AG04449 (cell line): ENCODE data around the gene CASP10.
A peak's percentile ranks its signal among the peaks of the same experiment; 100 is the strongest.
"Not testable (repeated sequence)": the region's sequence is repeated elsewhere in the genome, so short reads cannot be mapped to it uniquely, and the experiment has no call there.

Source experiments
- CTCF ChIA-PET: fragments of 350-600 bp; formaldehyde crosslinking; extraction: SDS; loops from one replicate; lab custom pipeline; 2021; ENCODE audit warnings: antibody characterized with exemption; lab: Yijun Ruan, JAX
- POLR2A ChIA-PET: fragments of 400-600, 350-600 bp; formaldehyde crosslinking; extraction: SDS; loops from one replicate; lab custom pipeline; 2020; ENCODE audit warnings: antibody characterized with exemption, inconsistent platforms; lab: Yijun Ruan, JAX
- DNase-seq: peaks from one replicate; pipeline ENCODE4 v3.0.0-alpha.2; 2010; ENCODE audit warnings: low read depth, low spot score
- H3K4me3 ChIP-seq: 2 replicates; pipeline ENCODE4 v1.5.1; 2011; ENCODE audit warnings: low read depth, mild to moderate bottlenecking, control low read depth, low read length
- TF ChIP-seq, protein P1 (sequence below): IDR thresholded peaks from one replicate; pipeline ENCODE4 v1.5.1; 2011; ENCODE audit warnings: mild to moderate bottlenecking, moderate library complexity, low read length, control low read depth, inconsistent platforms; ENCODE audit not compliant: insufficient read depth; ENCODE audit errors: missing control alignments

The CASP10 gene

DNA sequence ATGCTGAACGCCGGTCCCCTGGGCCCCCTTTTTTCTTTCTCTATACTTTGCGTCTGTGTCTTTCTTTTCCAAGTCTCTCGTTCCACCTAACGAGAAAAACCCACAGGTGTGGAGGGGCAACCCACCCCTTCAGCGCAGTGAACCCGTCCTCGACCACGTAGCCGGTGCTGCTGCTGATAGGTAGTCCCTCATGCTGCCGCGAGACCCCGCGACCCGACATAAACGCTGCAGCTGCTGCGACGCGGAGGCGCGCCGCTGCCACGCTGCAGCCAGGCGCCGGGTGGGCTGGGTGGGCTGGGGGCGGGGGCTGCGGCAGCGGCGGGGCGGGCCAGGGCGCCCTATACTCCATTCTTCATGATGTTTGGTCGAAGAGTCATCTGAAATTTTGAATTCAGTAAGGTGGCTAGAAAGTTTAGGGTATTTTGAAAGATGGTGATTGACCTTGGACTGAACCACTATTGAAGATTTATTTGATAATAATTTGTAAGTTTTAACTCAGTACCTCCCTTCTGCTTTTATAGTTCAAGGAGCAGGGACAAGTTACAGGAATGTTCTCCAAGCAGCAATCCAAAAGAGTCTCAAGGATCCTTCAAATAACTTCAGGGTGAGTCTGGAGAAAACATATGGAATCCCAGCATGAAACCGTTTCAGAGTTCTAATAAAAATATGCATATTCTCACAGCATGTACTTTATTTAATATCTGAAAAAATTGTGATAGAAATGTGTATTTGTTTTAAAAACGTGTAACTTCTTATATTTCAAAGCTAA is 42.9 kb upstream of the CASP10 start:
- DNase-seq, result no peak
- TF ChIP-seq, protein P1, sequence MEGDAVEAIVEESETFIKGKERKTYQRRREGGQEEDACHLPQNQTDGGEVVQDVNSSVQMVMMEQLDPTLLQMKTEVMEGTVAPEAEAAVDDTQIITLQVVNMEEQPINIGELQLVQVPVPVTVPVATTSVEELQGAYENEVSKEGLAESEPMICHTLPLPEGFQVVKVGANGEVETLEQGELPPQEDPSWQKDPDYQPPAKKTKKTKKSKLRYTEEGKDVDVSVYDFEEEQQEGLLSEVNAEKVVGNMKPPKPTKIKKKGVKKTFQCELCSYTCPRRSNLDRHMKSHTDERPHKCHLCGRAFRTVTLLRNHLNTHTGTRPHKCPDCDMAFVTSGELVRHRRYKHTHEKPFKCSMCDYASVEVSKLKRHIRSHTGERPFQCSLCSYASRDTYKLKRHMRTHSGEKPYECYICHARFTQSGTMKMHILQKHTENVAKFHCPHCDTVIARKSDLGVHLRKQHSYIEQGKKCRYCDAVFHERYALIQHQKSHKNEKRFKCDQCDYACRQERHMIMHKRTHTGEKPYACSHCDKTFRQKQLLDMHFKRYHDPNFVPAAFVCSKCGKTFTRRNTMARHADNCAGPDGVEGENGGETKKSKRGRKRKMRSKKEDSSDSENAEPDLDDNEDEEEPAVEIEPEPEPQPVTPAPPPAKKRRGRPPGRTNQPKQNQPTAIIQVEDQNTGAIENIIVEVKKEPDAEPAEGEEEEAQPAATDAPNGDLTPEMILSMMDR, result no peak
- no peak overlapping the region for H3K4me3 ChIP-seq
- POLR2A ChIA-PET, result no interaction called here
- CTCF ChIA-PET, result interaction anchor here (1.4 kb wide), 1 partner anchor 7 kb away, joined by 4 read pairs; no protein-coding TSS in a partner anchor

DNA sequence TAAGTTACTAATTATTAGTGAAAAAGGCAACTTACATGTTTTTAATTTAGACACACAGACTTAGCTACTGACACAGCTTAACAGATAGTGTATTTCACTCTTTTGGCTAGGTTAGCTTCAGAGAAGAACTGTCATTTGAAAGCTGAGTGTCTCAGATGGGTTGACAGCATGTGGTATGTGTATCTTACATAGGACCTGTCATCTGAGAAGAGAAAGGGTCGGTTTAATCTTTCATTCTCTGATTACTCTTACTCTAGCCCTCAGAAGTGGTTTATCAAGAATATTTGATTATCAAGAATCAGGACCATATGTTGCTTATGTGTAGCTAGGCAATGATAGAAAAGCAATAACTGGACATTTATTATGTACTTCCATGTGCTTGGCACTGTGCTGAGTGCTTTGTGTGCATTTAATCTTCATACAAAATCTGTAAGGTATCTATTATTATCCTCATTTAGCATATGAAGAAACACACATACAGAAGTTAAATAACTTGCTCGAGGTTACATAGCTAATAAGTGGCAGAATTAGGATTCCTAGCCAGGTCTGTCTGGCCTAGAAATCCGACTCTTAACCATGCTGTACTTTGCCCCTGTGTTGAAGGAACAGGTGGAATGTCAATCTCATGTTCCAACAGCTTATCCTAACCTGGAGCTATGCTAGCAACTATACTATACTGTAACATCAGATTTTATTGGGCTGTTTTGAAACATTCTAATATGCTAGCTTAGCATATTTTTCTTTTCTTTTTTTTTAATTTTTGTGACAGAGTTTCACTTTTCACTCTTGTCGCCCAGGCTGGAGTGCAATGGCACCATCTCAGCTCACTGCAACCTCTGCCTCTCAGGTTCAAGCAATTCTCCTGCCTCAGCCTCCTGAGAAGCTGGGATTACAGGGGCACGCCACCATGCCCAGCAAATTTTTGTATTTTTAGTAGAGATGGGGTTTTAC is 38.6 kb upstream of the CASP10 start:
- TF ChIP-seq, protein P1, result no peak
- ChIA-PET CTCF (interaction anchor here (1.7 to 2.6 kb wide), 3 partner anchors 14 to 237 kb away, joined by 3 to 15 read pairs (median 11); no protein-coding TSS in a partner anchor), POLR2A (interaction anchor here (0.9 kb wide), 2 partner anchors 8 to 15 kb away, joined by 3 read pairs; no protein-coding TSS in a partner anchor)
- no peak for DNase-seq
- no peak overlapping the region for H3K4me3 ChIP-seq

DNA sequence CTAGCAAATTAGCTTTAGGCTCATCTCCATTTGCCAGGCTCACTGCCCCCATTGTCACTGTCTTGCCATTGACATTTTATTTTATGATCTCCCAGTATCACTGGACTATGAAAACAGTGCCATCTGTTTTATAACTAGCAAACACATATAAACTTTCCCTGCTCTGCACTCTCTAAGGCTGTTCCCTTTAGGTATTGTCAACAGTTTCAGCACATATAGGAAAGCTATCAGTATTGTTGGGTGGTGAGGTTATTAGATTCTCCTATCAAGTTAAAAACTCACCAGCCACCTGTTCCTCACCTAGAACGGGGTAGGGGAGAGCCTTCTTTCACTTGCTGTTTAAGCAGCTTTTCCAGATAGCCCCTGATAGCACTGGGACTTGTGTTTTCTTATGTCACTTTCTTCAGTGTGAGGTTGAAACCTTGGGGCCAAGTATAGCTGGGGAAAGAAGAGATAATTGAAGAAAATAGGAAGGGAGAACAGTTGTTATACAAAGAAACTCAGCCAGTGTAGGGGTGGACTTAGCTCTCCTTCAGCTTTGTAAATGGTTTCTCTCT is 34.4 kb upstream of the CASP10 start:
- H3K4me3 ChIP-seq, result no peak overlapping the region
- TF ChIP-seq, protein P1, result no peak
- ChIA-PET CTCF (interaction anchor here (1.2 to 4.2 kb wide), 3 partner anchors 10 to 84 kb away, joined by 3 to 27 read pairs (median 14); partner anchors contain the start of gene CFLAR), POLR2A (interaction anchor here (1.4 kb wide), 1 partner anchor 13 kb away, joined by 4 read pairs; no protein-coding TSS in a partner anchor)
- DNase-seq, result no peak

DNA sequence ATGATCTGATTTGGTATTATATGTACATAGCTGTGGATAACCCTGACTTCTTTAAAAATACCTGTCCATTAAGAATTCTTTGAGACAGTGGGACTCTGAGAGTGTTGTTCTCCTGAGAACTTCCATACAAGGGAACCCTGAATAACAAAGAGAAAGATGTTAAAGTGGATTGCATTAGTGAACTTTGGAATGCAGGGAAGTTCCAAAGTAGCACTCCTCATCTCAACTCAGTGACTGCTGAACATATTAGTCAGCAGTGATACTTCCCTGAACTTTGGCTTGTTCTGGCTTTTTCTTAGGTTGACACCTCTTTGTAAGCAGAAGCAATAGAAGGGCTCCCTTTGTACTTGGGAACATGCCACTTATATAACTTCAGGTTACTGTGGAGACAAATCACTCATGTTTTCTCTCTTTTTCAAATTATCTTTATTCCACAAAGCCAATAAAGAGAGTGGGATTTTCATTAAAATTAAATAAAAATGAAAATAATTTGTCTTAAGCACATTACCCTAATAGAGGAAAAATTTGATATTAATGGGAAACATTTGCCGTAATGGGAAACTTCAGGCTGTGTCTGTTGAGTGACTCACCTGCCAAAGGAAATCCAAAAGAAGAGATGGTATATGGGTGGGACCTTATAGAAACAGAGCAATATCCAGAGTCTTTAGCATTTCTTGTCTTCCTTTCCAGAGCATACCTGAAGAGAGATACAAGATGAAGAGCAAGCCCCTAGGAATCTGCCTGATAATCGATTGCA is 33.7 kb upstream of the CASP10 start:
- no peak overlapping the region for H3K4me3 ChIP-seq
- peak; percentile 77 for DNase-seq
- ChIA-PET POLR2A (interaction anchor here (0.8 to 1.4 kb wide), 4 partner anchors 14 to 80 kb away, joined by 3 to 8 read pairs (median 4); partner anchors contain the start of gene CFLAR), CTCF (interaction anchor here (1.0 to 4.2 kb wide), 3 partner anchors 10 to 243 kb away, joined by 3 to 27 read pairs (median 14); partner anchors contain the start of gene CFLAR)
- TF ChIP-seq, protein P1, result no peak

DNA sequence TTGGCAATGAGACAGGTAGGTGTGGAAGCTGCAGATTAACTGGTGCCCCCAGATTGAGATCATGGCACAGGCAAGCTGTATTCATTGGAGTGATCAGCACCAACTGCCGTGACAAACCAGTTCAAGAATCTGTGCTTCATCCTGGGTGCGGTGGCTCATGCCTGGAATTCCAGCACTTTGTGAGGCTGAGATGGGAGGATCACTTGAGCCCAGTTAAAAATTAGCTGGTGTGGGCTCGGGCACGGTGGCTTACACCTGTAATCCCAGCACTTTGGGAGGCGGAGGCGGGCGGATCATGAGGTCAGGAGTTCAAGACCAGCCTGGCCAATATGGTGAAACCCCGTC is 33.1 kb upstream of the CASP10 start:
- not testable (repeated sequence) for H3K4me3 ChIP-seq, DNase-seq
- CTCF ChIA-PET, result interaction anchor here (1.0 to 4.2 kb wide), 3 partner anchors 9 to 244 kb away, joined by 3 to 27 read pairs (median 15); no protein-coding TSS in a partner anchor
- POLR2A ChIA-PET, result interaction anchor here (0.8 to 1.3 kb wide), 3 partner anchors 20 to 80 kb away, joined by 3 to 8 read pairs (median 4); partner anchors contain the start of gene CFLAR
